CD8-positive, alpha-beta memory T cell (primary cell): ENCODE data around the gene CDC42BPB. TPM values are rescaled to one million over a fixed set of nuclear protein-coding genes. Genes with fewer than 3 reads are reported as not detected.

Experiments
- CTCF ChIA-PET: fragments of 350-600 bp; sonication (Branson Sonifier 250); formaldehyde crosslinking; loops from one replicate; lab custom pipeline; 2021; ENCODE audit warnings: antibody characterized with exemption; lab: Charles Lee
- POLR2A ChIA-PET: fragments of 350-600 bp; sonication (Branson Sonifier 250); formaldehyde crosslinking; loops from one replicate; lab custom pipeline; 2021; ENCODE audit warnings: antibody characterized with exemption; lab: Charles Lee
- DNase-seq, 5 donors: peaks; one replicate each; pipeline versions ENCODE4 v3.0.0 to v3.0.0-alpha.2; 2020 to 2022; ENCODE audit warnings: mixed read lengths in 1 of 5
- H3K27ac ChIP-seq: one replicate; pipeline ENCODE4 v1.7.0; 2013; ENCODE audit warnings: low read depth, mild to moderate bottlenecking, low read length, moderate library complexity
- H3K27me3 ChIP-seq: 2 replicates; pipeline ENCODE4 v1.7.0; 2013; ENCODE audit warnings: low read length, mild to moderate bottlenecking; ENCODE audit not compliant: insufficient read depth, poor library complexity, severe bottlenecking
- H3K36me3 ChIP-seq: 2 replicates; pipeline ENCODE4 v1.7.0; 2013; ENCODE audit warnings: mild to moderate bottlenecking, low read length, moderate library complexity; ENCODE audit not compliant: insufficient read depth
- H3K4me1 ChIP-seq: 2 replicates; pipeline ENCODE4 v1.7.0; 2013; ENCODE audit warnings: mild to moderate bottlenecking, low read length, moderate library complexity; ENCODE audit not compliant: insufficient read depth
- H3K4me3 ChIP-seq: 2 replicates; pipeline ENCODE4 v1.7.0; 2013; ENCODE audit warnings: mild to moderate bottlenecking, low read length
- H3K9me3 ChIP-seq: 2 replicates; pipeline ENCODE4 v1.7.0; 2013; ENCODE audit warnings: mild to moderate bottlenecking, low read length
- H3K27ac Mint-ChIP-seq, 8 donors: one replicate each; pipeline ENCODE4 v1.8.0; 2020 to 2021; ENCODE audit warnings: mixed read lengths in 8 of 8, mild to moderate bottlenecking in 6 of 8, inconsistent platforms in 3 of 8, moderate library complexity in 3 of 8
- H3K27me3 Mint-ChIP-seq, 2 donors: one replicate each; pipeline ENCODE4 v1.8.0; 2020 to 2021; ENCODE audit warnings: mixed read lengths in 2 of 2, mild to moderate bottlenecking in 1 of 2, moderate library complexity in 1 of 2
- H3K36me3 Mint-ChIP-seq, 3 donors: one replicate each; pipeline ENCODE4 v1.8.0; 2020 to 2021; ENCODE audit warnings: mixed read lengths in 3 of 3, inconsistent platforms in 1 of 3, mild to moderate bottlenecking in 1 of 3
- H3K4me1 Mint-ChIP-seq, 3 donors: one replicate each; pipeline ENCODE4 v1.8.0; 2020 to 2021; ENCODE audit warnings: mixed read lengths in 3 of 3, inconsistent platforms in 1 of 3, mild to moderate bottlenecking in 1 of 3
- H3K4me3 Mint-ChIP-seq, 7 donors: one replicate each; pipeline ENCODE4 v1.8.0; 2020 to 2021; ENCODE audit warnings: mixed read lengths in 7 of 7, mild to moderate bottlenecking in 6 of 7, moderate library complexity in 4 of 7, inconsistent platforms in 2 of 7
- H3K9me3 Mint-ChIP-seq, 5 donors: one replicate each; pipeline ENCODE4 v1.8.0; 2020 to 2022; ENCODE audit warnings: mixed read lengths in 5 of 5, mild to moderate bottlenecking in 3 of 5, moderate library complexity in 2 of 5, inconsistent platforms in 1 of 5
- polyA plus RNA-seq: library from polyadenylated mRNA; unstranded; fragments of 300-500 nt; fragmentation: Illumina TruSeq; gene quantifications from one replicate; pipeline ENCODE4 v1.2.3, GENCODE V29; 2021
- total RNA-seq, 2 experiments: library from RNA; stranded (reverse); gene quantifications; one replicate each; pipeline ENCODE4 v1.2.3, GENCODE V29; 2021

The CDC42BPB gene
- total and polyA plus RNA-seq, 3 experiments from 2014 or later, result 0.32 to 2.9 (median 1.6) TPM

DNA sequence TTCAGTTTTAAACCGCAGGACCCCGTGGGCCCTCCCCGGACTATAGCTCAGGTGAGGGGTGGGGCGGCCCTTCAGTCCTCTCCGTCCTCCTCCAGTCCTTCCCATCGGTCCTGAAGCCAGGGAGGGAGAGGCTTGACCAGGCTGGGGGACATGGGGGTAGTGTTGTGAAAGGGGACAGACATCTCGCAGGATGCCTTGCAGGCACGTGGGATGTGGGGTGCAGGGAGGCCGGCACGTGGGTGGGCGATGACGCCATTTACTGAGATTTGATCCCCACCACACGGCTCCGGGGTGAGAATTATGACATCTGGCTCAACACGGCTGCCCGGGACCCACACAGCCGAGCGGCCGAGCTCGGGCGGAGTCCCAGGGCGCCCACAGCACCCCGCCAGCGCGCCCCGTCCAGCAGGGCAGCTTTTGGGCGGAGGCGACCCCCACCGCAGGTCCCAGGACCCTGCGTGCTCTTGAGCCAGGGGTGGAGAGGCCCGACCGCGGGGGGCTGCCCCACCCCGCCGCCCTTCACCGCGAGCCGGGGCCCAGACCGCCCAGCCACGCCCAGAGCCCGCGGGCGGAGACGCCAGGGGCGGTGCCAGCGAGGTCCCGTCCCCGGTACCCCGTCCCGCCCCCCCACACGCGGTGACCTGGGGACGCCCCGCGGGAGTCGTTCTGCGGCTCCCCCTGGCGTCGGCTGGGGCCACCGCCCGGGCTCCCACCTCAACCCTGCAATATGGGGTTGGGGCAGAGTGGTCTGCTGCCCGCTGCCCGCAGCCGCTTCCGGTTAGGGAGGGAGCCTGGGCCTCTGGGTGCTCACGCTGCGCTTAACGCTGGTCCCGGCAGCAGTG is 33.9 kb upstream of the CDC42BPB start:
- Histone ChIP-seq H3K36me3 (no peaks in the 10 kb centered on the region), H3K27me3 (no peaks in the 10 kb centered on the region), H3K9me3 (no peaks in the 10 kb centered on the region), H3K4me1 (peaks cover 6% of the 10 kb centered on the region), H3K4me3 (peak overlapping the region; percentile 32), H3K27ac (no peak overlapping the region)
- ChIA-PET POLR2A (no interaction called here), CTCF (interaction anchor here (0.9 to 1.0 kb wide), 2 partner anchors 396 to 398 kb away, joined by 4 to 5 read pairs; no protein-coding TSS in a partner anchor)
- Mint-ChIP-seq H3K27me3 (peaks cover 5 to 15% of the 10 kb centered on the region in 2 donors), H3K9me3 (no peaks in the 10 kb centered on the region), H3K4me3 (peak overlapping the region in 6 of 7 donors; percentile 42 to 69 (median 50)), H3K27ac (peak overlapping the region in 4 of 8 donors; percentile 12 to 56 (median 37)), H3K36me3 (no peaks in the 10 kb centered on the region), H3K4me1 (peaks cover 0 to 7% (median 0%) of the 10 kb centered on the region in 3 donors)
- DNase-seq, result peak; percentile 61 to 78 (median 76)

GRCh38 chr14:103090481-103091020 is 33.2 kb upstream of the CDC42BPB start:
- CTCF ChIA-PET, result interaction anchor here (0.9 to 1.0 kb wide), 2 partner anchors 396 to 397 kb away, joined by 4 to 5 read pairs; no protein-coding TSS in a partner anchor
- Mint-ChIP-seq H3K27ac (peak overlapping the region in 3 of 8 donors; percentile 27 to 68 (median 56)), H3K4me1 (peaks cover 0 to 7% (median 0%) of the 10 kb centered on the region in 3 donors), H3K36me3 (no peaks in the 10 kb centered on the region), H3K9me3 (no peaks in the 10 kb centered on the region), H3K27me3 (peaks cover 6 to 16% of the 10 kb centered on the region in 2 donors), H3K4me3 (peak overlapping the region in 6 of 7 donors; percentile 42 to 69 (median 50))
- Histone ChIP-seq H3K27ac (no peak overlapping the region), H3K4me3 (no peak overlapping the region), H3K36me3 (no peaks in the 10 kb centered on the region), H3K9me3 (no peaks in the 10 kb centered on the region), H3K27me3 (no peaks in the 10 kb centered on the region), H3K4me1 (peaks cover 6% of the 10 kb centered on the region)
- no peak for DNase-seq
- POLR2A ChIA-PET, result no interaction called here

DNA sequence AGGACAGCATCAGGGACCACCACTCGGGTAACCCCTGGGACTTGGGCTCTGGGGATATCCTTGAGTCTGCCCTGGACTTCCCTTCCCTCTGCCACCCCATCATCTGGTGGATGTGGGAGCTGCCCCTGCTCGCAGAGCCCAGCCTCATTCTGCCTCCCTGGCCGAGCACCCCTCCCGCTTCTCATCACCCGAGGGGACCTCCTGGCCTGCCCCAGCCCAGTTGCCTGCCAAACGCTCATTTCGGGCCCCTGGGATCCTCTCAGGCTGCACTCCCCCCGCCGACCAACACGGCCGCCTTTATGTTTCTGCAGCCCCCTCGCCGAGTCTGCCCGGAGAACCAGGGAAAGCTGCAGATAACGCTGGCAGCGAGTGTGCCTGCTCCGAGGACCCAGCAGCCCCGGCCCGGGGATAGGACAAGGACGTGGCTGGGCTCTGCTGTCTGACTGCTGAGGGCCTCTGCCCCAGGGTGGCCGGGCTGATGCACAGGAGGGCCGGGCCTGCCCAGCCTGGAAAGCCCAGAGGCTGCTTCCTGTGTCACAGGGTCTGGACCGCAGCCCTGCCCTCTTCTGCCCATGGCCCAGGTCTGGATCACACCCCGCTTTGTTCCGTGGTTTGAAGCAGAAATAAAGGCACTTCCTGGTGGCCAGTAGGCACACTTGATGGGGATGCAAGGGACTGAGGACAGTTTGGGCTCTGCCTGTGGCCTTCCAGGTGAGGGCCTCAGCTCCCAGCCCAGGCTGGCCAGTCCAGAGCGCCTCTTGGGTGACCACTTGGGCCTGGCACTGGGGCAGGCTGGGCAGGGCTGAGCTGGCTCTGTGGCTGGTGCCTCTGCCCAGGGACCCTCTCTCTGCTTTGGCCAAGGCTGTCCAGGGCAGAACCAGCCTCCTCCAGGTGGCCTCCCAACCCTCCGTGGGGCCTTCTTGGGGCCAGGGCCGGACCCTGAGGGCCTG is 32.3 kb upstream of the CDC42BPB start:
- H3K4me3 ChIP-seq, result no peak overlapping the region
- no peak for DNase-seq
- Mint-ChIP-seq H3K4me1 (peaks cover 0 to 7% (median 0%) of the 10 kb centered on the region in 3 donors), H3K9me3 (no peaks in the 10 kb centered on the region), H3K27me3 (peaks cover 10 to 19% of the 10 kb centered on the region in 2 donors), H3K27ac (no peak overlapping the region), H3K36me3 (no peaks in the 10 kb centered on the region), H3K4me3 (no peak overlapping the region)
- ChIA-PET POLR2A (no interaction called here), CTCF (interaction anchor here (0.9 kb wide), 1 partner anchor 395 kb away, joined by 4 read pairs; no protein-coding TSS in a partner anchor)
- H3K36me3 ChIP-seq, result no peaks in the 10 kb centered on the region
- peaks cover 6% of the 10 kb centered on the region for H3K4me1 ChIP-seq
- no peak overlapping the region for H3K27ac ChIP-seq
- H3K9me3 ChIP-seq, result no peaks in the 10 kb centered on the region
- H3K27me3 ChIP-seq, result no peaks in the 10 kb centered on the region

GRCh38 chr14:103088921-103089320 is 31.6 kb upstream of the CDC42BPB start:
- POLR2A ChIA-PET, result no interaction called here
- CTCF ChIA-PET, result no interaction called here
- no peaks in the 10 kb centered on the region for H3K27me3 ChIP-seq

DNA sequence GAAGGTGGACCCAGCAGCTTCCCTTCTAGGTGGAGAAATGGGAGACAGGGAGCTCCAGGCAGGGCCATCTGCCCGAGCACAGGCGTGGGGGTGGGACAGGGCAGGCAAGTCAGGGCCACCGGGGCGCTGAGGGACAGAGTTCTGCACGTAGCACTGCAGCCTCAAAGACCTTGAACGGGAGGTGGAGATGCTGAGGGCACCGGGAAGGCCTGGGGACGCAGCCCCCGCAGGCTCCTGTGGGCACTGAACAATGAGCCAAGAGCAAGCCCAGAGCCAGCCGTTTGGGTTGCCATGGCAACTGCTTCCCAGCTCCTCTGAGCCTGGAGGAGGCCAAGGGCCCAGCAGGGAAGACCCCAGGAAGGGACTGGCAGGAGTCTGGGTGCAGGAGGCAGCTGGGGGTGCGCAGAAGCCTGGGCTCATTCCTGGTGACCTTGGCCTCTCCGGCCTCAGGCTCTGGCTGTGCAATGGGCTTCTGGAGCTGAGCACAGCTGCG is 30.0 kb upstream of the CDC42BPB start:
- ChIA-PET POLR2A (no interaction called here), CTCF (interaction anchor here (1.0 to 1.7 kb wide), 2 partner anchors 18 to 19 kb away, joined by 3 to 8 read pairs; no protein-coding TSS in a partner anchor)
- Histone ChIP-seq H3K36me3 (no peaks in the 10 kb centered on the region), H3K4me3 (no peak overlapping the region), H3K4me1 (peaks cover 6% of the 10 kb centered on the region), H3K27me3 (no peaks in the 10 kb centered on the region), H3K9me3 (no peaks in the 10 kb centered on the region), H3K27ac (no peak overlapping the region)
- H3K27me3 Mint-ChIP-seq, result peaks cover 12 to 22% of the 10 kb centered on the region in 2 donors
- no peaks in the 10 kb centered on the region for H3K9me3 Mint-ChIP-seq
- no peak for DNase-seq
- no peaks in the 10 kb centered on the region for H3K36me3 Mint-ChIP-seq
- peaks cover 0 to 7% (median 0%) of the 10 kb centered on the region in 3 donors for H3K4me1 Mint-ChIP-seq
- no peak overlapping the region for H3K27ac Mint-ChIP-seq
- H3K4me3 Mint-ChIP-seq, result no peak overlapping the region

More at GRCh38 chr14:103088921-103089320, 31.6 kb upstream of the CDC42BPB start:
- Histone ChIP-seq H3K4me3 (no peak overlapping the region), H3K27ac (no peak overlapping the region), H3K9me3 (no peaks in the 10 kb centered on the region), H3K36me3 (no peaks in the 10 kb centered on the region), H3K4me1 (peaks cover 6% of the 10 kb centered on the region)
- peaks cover 0 to 7% (median 0%) of the 10 kb centered on the region in 3 donors for H3K4me1 Mint-ChIP-seq
- H3K36me3 Mint-ChIP-seq, result no peaks in the 10 kb centered on the region
- H3K9me3 Mint-ChIP-seq, result no peaks in the 10 kb centered on the region
- no peak for DNase-seq
- H3K27ac Mint-ChIP-seq, result no peak overlapping the region
- H3K27me3 Mint-ChIP-seq, result peaks cover 12 to 22% of the 10 kb centered on the region in 2 donors
- H3K4me3 Mint-ChIP-seq, result no peak overlapping the region

GRCh38 chr14:103086771-103087342 is 29.5 kb upstream of the CDC42BPB start:
- H3K27ac ChIP-seq, result no peak overlapping the region
- H3K4me1 ChIP-seq, result peaks cover 6% of the 10 kb centered on the region
- Mint-ChIP-seq H3K27ac (no peak overlapping the region), H3K4me3 (no peak overlapping the region), H3K36me3 (no peaks in the 10 kb centered on the region), H3K9me3 (no peaks in the 10 kb centered on the region), H3K4me1 (peaks cover 0 to 6% (median 0%) of the 10 kb centered on the region in 3 donors), H3K27me3 (peaks cover 12 to 22% of the 10 kb centered on the region in 2 donors)
- H3K36me3 ChIP-seq, result no peaks in the 10 kb centered on the region
- CTCF ChIA-PET, result interaction anchor here (1.0 to 1.7 kb wide), 2 partner anchors 18 to 20 kb away, joined by 3 to 8 read pairs; no protein-coding TSS in a partner anchor
- POLR2A ChIA-PET, result no interaction called here
- DNase-seq, result no peak
- no peak overlapping the region for H3K4me3 ChIP-seq
- no peaks in the 10 kb centered on the region for H3K27me3 ChIP-seq
- no peaks in the 10 kb centered on the region for H3K9me3 ChIP-seq
